Measurements from ENCODE around the gene LGR5.

LGR5 gene

GRCh38 chr12:71601546-71601945, 161.9 kb downstream of the LGR5 start:
- DNase-seq: no peak

- no peak for DNase-seq
Measured at GRCh38 chr12:71602761-71603577, 163.4 kb downstream of the LGR5 start.

GRCh38 chr12:71605039-71605438, 165.4 kb downstream of the LGR5 start:
- no peak for DNase-seq

GRCh38 chr12:71607494-71608330, 168.1 kb downstream of the LGR5 start:
- DNase-seq: no peak

GRCh38 chr12:71610031-71610795, 170.6 kb downstream of the LGR5 start:
- DNase-seq: no peak

GRCh38 chr12:71621938-71622337, 182.3 kb downstream of the LGR5 start:
- DNase-seq: no peak

- DNase-seq: no peak
Measured at GRCh38 chr12:71625476-71625875, 185.9 kb downstream of the LGR5 start.

- no peak for DNase-seq
Measured at GRCh38 chr12:71626098-71626497, 186.5 kb downstream of the LGR5 start.

GRCh38 chr12:71626768-71627167, 187.2 kb downstream of the LGR5 start:
- DNase-seq: peak; percentile 26

GRCh38 chr12:71627438-71628002, 187.9 kb downstream of the LGR5 start:
- DNase-seq: no peak

Measured in fibroblast of upper back skin (primary cell).